ENCODE results near the gene PRKRA. TPM values are rescaled to one million over a fixed set of nuclear protein-coding genes. Genes with fewer than 3 reads are reported as not detected.

Gene PRKRA
- total and polyA plus RNA-seq, 2 donors: 57.8 to 63.9 TPM

DNA sequence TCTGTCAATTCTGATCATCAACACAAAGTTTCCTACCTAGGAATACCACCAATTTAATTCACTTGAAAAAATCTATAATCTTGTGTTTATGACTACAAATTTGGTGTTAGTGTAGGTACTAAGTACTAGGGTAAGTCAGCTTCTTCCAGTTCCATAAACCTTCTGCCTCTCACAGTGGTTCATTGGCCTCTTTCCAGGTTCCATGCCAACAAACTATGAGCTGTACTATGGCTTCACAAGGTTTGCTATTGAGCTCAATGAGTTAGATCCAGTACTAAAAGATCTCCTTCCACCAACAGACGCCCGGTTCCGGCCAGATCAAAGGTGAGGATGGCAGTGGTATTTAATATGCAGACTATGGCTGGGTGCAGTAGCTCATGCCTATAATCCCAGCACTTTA, 58.8 kb downstream of the PRKRA start:
- no peak for DNase-seq (ENCODE audit: extremely low spot score)
- H3K4me3 ChIP-seq (ENCODE audit: low read depth, low read length): no peak overlapping the region
- H3K36me3 ChIP-seq (ENCODE audit: insufficient read depth): no peaks in the 10 kb centered on the region
- WGBS: 94% methylated on average over 3 of the region's 3 CpGs
- no peaks in the 10 kb centered on the region for H3K4me1 ChIP-seq (ENCODE audit: insufficient read depth)
- no peak overlapping the region for H3K27ac ChIP-seq (ENCODE audit: low read depth)

GRCh38 chr2:178391701-178392100, 59.3 kb downstream of the PRKRA start:
- Histone ChIP-seq H3K4me3 (ENCODE audit: low read depth, low read length) (no peak overlapping the region), H3K36me3 (ENCODE audit: insufficient read depth) (no peaks in the 10 kb centered on the region), H3K4me1 (ENCODE audit: insufficient read depth) (no peaks in the 10 kb centered on the region), H3K27ac (ENCODE audit: low read depth) (no peak overlapping the region)
- 86% methylated on average over 4 of the region's 4 CpGs for WGBS
- DNase-seq (ENCODE audit: extremely low spot score): no peak

DNA sequence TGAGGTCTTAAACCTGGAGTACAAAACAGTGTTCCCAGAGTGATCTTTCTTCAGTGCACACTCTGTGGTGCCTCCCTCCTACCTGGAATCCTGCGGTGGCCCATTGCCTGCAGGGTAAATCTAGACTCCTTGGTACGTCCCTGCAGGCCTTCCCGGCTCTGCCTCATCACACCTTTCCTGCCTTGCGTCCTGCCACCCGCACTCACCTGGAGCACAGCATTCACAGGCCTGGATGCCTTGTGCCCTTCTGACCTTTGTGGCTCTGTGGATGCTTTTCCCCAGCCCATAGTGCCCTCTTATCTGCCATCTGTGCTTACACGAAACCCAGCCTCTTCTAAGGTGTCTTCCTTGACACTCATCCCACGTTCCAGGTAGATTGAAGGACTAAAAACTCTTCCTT, 62.7 kb downstream of the PRKRA start:
- Histone ChIP-seq H3K36me3 (ENCODE audit: insufficient read depth) (no peaks in the 10 kb centered on the region), H3K4me1 (ENCODE audit: insufficient read depth) (no peaks in the 10 kb centered on the region), H3K4me3 (ENCODE audit: low read depth, low read length) (no peak overlapping the region), H3K27ac (ENCODE audit: low read depth) (no peak overlapping the region)
- no peak for DNase-seq (ENCODE audit: extremely low spot score)
- WGBS: 84% methylated on average over 7 of the region's 7 CpGs

DNA sequence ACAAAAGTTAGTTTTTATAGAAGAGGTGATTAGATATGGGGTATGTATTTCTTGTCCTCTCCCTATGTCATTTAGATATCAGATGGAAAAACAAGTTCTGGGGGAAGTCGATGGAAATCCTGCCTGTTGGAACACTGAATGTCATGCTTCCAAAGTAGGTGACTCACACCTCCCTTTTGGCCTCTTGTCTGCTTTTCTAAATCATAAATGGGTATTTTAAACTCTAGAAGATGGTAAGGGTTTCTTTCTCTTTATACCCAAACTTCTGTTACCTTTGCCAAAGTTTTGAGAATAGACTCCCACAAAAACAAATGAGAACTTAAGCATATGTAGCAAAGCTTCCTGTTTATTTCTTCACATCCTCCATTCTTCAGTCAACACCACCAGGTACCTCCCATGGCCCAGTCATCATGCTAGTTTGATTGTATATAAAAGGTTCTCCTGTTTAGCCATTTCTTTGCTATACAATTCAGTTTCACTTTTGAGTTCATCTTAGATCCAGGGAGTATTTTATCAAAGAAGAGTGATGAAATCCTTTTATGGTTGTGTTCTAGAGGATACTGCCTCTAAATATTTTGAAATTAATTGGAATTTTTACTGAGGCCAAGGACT, 63.9 kb downstream of the PRKRA start:
- no peak for DNase-seq (ENCODE audit: extremely low spot score)
- WGBS: 72% methylated on average over 1 of the region's 1 CpG
- H3K4me1 ChIP-seq (ENCODE audit: insufficient read depth): no peaks in the 10 kb centered on the region
- H3K27ac ChIP-seq (ENCODE audit: low read depth): no peak overlapping the region
- H3K4me3 ChIP-seq (ENCODE audit: low read depth, low read length): no peak overlapping the region
- no peaks in the 10 kb centered on the region for H3K36me3 ChIP-seq (ENCODE audit: insufficient read depth)

DNA sequence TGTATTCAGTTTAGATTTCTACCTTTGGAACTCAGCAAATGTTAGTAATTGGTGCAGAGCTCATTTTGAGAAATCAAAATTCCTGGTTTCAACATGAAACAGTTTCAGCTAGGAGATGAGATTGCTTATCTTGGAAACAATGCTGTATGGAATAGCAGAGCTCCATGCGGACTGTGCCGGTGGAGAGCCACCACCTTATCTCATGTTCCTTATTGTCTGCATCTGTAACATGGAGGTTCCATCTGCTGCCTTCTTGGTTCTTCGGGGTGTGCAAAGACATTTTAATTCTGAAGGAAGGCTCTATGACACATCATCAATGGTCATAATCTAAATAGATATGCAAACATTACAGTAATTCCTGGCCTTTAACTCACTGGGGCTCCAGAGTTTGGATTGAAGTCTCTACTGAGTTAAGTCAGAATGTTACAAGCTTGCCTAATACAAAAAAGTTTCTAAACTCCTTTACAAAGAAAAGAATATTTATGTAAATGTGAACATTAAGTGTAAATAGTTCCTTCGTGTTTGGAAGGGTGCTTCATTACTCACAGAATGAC, 65.3 kb downstream of the PRKRA start:
- DNase-seq (ENCODE audit: extremely low spot score): no peak
- Histone ChIP-seq H3K27ac (ENCODE audit: low read depth) (no peak overlapping the region), H3K4me1 (ENCODE audit: insufficient read depth) (no peaks in the 10 kb centered on the region), H3K36me3 (ENCODE audit: insufficient read depth) (no peaks in the 10 kb centered on the region), H3K4me3 (ENCODE audit: low read depth, low read length) (no peak overlapping the region)
- 71% methylated on average over 4 of the region's 4 CpGs for WGBS

DNA sequence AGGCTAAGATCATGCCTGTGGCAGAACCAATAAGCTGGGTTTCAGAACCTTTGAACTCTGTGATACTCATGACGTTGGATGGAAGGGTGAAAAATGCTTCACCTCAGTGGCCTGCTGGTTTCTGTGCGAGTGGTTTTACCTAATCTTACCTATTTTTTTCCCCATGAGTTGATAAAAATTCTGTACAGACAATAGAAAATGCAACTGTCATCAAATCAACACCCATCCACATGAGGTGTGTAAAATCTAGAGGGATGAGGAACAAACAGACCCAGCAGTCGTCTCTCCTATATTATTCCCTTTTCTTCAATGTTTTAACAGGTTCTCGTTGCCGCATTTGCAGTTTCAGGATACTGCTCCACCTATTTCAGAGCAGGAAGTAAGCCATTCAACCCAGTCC, 67.3 kb downstream of the PRKRA start:
- no peak overlapping the region for H3K4me3 ChIP-seq (ENCODE audit: low read depth, low read length)
- DNase-seq (ENCODE audit: extremely low spot score): no peak
- H3K4me1 ChIP-seq (ENCODE audit: insufficient read depth): no peaks in the 10 kb centered on the region
- 88% methylated on average over 5 of the region's 5 CpGs for WGBS
- no peaks in the 10 kb centered on the region for H3K36me3 ChIP-seq (ENCODE audit: insufficient read depth)
- no peak overlapping the region for H3K27ac ChIP-seq (ENCODE audit: low read depth)

Other genes with a start within 250 kb of the PRKRA start
- 10.9 TPM for gene PJVK, start 203 bp upstream of the PRKRA start, total RNA-seq
- gene PJVK, start 203 bp upstream of the PRKRA start, polyA plus RNA-seq: 2.8 TPM
- 124 TPM for gene FKBP7, start 27.4 kb upstream of the PRKRA start, total RNA-seq
- 28.1 TPM for gene FKBP7, start 27.4 kb upstream of the PRKRA start, polyA plus RNA-seq
- gene PLEKHA3, start 29.3 kb upstream of the PRKRA start, total RNA-seq: 20.2 TPM
- 15.0 TPM for gene PLEKHA3, start 29.3 kb upstream of the PRKRA start, polyA plus RNA-seq

Measured in urinary bladder (tissue), 4 donors.